Measurements from ENCODE around the gene SERPIND1.

The SERPIND1 gene

GRCh38 chr22:20783844-20784723 is 10.2 kb downstream of the SERPIND1 start:
- Histone ChIP-seq H3K4me3 (replicated peaks; ENCODE audit: low read depth, low read length) (no peak overlapping the region; the same call in 1 of the 2 replicates), H3K36me3 (ENCODE audit: control insufficient read depth, insufficient read depth, low read length) (peaks cover 9% of the 10 kb centered on the region), H3K27me3 (replicated peaks; ENCODE audit: control insufficient read depth, insufficient read depth, low read length) (no peaks in the 10 kb centered on the region)
- DNase-seq (ENCODE audit: extremely low read depth, insufficient read length), result peak; percentile 20
- peak; percentile 88 for TF ChIP-seq CTCF (IDR thresholded peaks at IDR 0.05; ENCODE audit: insufficient read depth, low read length, poor library complexity, severe bottlenecking)

GRCh38 chr22:20785415-20785814 is 11.5 kb downstream of the SERPIND1 start:
- H3K27me3 ChIP-seq (replicated peaks; ENCODE audit: control insufficient read depth, insufficient read depth, low read length), result no peaks in the 10 kb centered on the region
- no peak overlapping the region for H3K4me3 ChIP-seq (replicated peaks; ENCODE audit: low read depth, low read length)
- peaks cover 9% of the 10 kb centered on the region for H3K36me3 ChIP-seq (ENCODE audit: control insufficient read depth, insufficient read depth, low read length)
- DNase-seq (ENCODE audit: extremely low read depth, insufficient read length), result no peak
- TF ChIP-seq CTCF (IDR thresholded peaks at IDR 0.05; ENCODE audit: insufficient read depth, low read length, poor library complexity, severe bottlenecking), result no peak

- Histone ChIP-seq H3K36me3 (ENCODE audit: control insufficient read depth, insufficient read depth, low read length) (peaks cover 9% of the 10 kb centered on the region), H3K27me3 (replicated peaks; ENCODE audit: control insufficient read depth, insufficient read depth, low read length) (no peaks in the 10 kb centered on the region), H3K4me3 (replicated peaks; ENCODE audit: low read depth, low read length) (no peak overlapping the region)
- no peak for TF ChIP-seq CTCF (IDR thresholded peaks at IDR 0.05; ENCODE audit: insufficient read depth, low read length, poor library complexity, severe bottlenecking)
- DNase-seq (ENCODE audit: extremely low read depth, insufficient read length), result no peak
These were observed 12.1 kb downstream of the SERPIND1 start for GRCh38 chr22:20786048-20786447.

- Histone ChIP-seq H3K4me3 (replicated peaks; ENCODE audit: low read depth, low read length) (no peak overlapping the region), H3K27me3 (replicated peaks; ENCODE audit: control insufficient read depth, insufficient read depth, low read length) (no peaks in the 10 kb centered on the region), H3K36me3 (ENCODE audit: control insufficient read depth, insufficient read depth, low read length) (peaks cover 5% of the 10 kb centered on the region)
- no peak for DNase-seq (ENCODE audit: extremely low read depth, insufficient read length)
- TF ChIP-seq CTCF (IDR thresholded peaks at IDR 0.05; ENCODE audit: insufficient read depth, low read length, poor library complexity, severe bottlenecking), result no peak
These were observed 12.6 kb downstream of the SERPIND1 start for GRCh38 chr22:20786536-20786979.

GRCh38 chr22:20787223-20787622 is 13.3 kb downstream of the SERPIND1 start:
- TF ChIP-seq CTCF (IDR thresholded peaks at IDR 0.05; ENCODE audit: insufficient read depth, low read length, poor library complexity, severe bottlenecking), result no peak
- Histone ChIP-seq H3K27me3 (replicated peaks; ENCODE audit: control insufficient read depth, insufficient read depth, low read length) (no peaks in the 10 kb centered on the region), H3K4me3 (replicated peaks; ENCODE audit: low read depth, low read length) (no peak overlapping the region), H3K36me3 (ENCODE audit: control insufficient read depth, insufficient read depth, low read length) (peaks cover 5% of the 10 kb centered on the region)
- no peak for DNase-seq (ENCODE audit: extremely low read depth, insufficient read length)

Measured in GM06990 (cell line).